Activated T-helper 9 cell treated with anti-CD3 and anti-CD28 coated beads, Interleukin-2, amount 50 U/mL, for 16 hours (primary cell): ENCODE data around the gene SLC22A12.

Experiments
- DNase-seq: peaks from one replicate; pipeline ENCODE4 v3.0.0-alpha.2; 2020; ENCODE audit warnings: low read depth

SLC22A12 gene

GRCh38 chr11:64649291-64649697 is 58.3 kb downstream of the SLC22A12 start:
- DNase-seq: no peak

- DNase-seq: no peak
These were observed 60.0 kb downstream of the SLC22A12 start for GRCh38 chr11:64650923-64651523.
